ENCODE measurements around the gene PRSS8. TPM values are rescaled to one million over a fixed set of nuclear protein-coding genes. Genes with fewer than 3 reads are reported as not detected.
"Not testable (repeated sequence)": the region's sequence is repeated elsewhere in the genome, so short reads cannot be mapped to it uniquely, and the experiment has no call there.

Gene PRSS8
- total RNA-seq, 1 donor from 2014 or later: not detected

DNA sequence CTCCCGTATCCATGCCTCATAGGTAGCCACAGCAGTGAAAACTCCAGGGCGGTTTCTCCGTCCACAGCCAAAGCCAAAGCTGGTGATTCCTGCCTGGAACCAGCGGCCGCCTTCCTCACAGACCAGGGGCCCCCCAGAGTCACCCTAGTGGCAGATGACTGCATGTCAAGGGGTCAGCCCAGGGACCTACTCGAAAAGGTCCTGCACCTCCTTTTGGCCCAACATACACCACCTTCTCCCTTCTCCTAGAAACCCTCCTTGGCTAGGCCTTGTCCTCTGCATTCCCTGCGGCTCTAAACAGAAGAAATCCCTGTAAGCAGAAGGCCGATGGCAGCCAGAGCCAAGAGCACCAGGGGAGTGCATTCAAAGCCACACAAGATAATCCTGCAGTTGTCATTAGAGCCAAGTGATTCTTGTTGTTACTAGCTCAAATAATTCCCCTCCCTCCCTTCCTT is 8.2 kb upstream of the PRSS8 start:
- H3K27me3 Mint-ChIP-seq (ENCODE audit: low read depth): peaks cover 16% of the 10 kb centered on the region
- H3K27ac Mint-ChIP-seq (ENCODE audit: unreplicated experiment): peak overlapping the region; percentile 54
- H3K4me3 Mint-ChIP-seq (ENCODE audit: unreplicated experiment): peak overlapping the region; percentile 30
- H3K9me3 Mint-ChIP-seq (ENCODE audit: low read depth): no peaks in the 10 kb centered on the region
- no peak for DNase-seq (ENCODE audit: low spot score)
- no peaks in the 10 kb centered on the region for H3K36me3 Mint-ChIP-seq (ENCODE audit: low read depth)
- TF ChIP-seq, protein P1, sequence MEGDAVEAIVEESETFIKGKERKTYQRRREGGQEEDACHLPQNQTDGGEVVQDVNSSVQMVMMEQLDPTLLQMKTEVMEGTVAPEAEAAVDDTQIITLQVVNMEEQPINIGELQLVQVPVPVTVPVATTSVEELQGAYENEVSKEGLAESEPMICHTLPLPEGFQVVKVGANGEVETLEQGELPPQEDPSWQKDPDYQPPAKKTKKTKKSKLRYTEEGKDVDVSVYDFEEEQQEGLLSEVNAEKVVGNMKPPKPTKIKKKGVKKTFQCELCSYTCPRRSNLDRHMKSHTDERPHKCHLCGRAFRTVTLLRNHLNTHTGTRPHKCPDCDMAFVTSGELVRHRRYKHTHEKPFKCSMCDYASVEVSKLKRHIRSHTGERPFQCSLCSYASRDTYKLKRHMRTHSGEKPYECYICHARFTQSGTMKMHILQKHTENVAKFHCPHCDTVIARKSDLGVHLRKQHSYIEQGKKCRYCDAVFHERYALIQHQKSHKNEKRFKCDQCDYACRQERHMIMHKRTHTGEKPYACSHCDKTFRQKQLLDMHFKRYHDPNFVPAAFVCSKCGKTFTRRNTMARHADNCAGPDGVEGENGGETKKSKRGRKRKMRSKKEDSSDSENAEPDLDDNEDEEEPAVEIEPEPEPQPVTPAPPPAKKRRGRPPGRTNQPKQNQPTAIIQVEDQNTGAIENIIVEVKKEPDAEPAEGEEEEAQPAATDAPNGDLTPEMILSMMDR (IDR thresholded peaks at IDR 0.05): no peak
- peaks cover 18% of the 10 kb centered on the region for H3K4me1 Mint-ChIP-seq (ENCODE audit: low read depth)

GRCh38 chr16:31143011-31143693 is 7.6 kb upstream of the PRSS8 start:
- Mint-ChIP-seq H3K36me3 (ENCODE audit: low read depth) (no peaks in the 10 kb centered on the region), H3K27ac (ENCODE audit: unreplicated experiment) (no peak overlapping the region), H3K4me3 (ENCODE audit: unreplicated experiment) (peak overlapping the region; percentile 22), H3K4me1 (ENCODE audit: low read depth) (peaks cover 23% of the 10 kb centered on the region), H3K27me3 (ENCODE audit: low read depth) (peaks cover 14% of the 10 kb centered on the region), H3K9me3 (ENCODE audit: low read depth) (no peaks in the 10 kb centered on the region)
- TF ChIP-seq, protein P1 (IDR thresholded peaks at IDR 0.05): no peak
- DNase-seq (ENCODE audit: low spot score): no peak

DNA sequence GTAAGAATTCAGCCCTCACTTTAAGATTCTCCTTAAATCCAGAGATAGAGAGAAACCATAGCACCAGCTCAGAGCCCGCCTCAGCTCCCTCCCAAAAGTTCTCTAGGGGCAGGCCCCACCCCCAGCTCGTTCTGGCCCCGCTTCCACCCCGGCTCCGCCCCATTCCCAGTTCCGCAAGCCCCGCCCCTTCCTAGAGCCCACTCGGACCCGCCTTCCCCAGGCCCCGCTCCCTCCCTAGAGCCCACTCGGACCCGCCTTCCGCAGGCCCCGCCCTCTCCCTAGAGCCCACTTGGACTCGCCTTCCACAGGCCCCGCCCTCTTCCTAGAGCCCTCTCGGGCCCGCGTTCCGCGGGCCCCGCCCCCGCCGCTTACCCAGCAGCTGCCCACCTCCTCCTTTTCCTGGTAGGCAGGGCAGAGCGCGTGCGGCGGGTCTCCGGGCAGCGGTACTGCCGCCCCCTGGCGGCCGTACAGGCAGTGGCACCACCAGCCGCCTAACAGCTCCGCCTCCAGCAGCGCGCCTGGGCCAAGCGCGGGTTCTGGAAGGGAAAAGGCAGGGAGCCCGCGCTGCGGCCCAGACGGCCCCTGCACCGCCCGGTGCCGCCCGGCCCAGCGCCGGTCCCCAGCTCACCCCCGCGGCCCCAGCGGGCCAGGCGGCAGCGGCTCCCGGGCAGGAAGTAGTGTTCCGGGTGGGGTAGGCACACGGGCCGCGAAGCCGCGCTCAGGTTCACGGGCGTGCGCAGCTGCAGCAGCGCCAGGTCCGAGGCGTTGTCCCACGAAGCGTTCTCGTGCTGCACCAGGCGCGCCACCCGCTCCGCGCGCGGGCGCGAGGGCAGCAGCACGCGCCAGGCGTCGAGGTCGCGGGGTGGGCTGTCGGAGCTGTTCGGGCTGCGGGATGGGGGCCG is 6.8 kb upstream of the PRSS8 start:
- TF ChIP-seq, protein P1 (IDR thresholded peaks at IDR 0.05): peak; percentile 98
- peaks cover 23% of the 10 kb centered on the region for H3K4me1 Mint-ChIP-seq (ENCODE audit: low read depth)
- peaks cover 6% of the 10 kb centered on the region for H3K27me3 Mint-ChIP-seq (ENCODE audit: low read depth)
- H3K9me3 Mint-ChIP-seq (ENCODE audit: low read depth): no peaks in the 10 kb centered on the region
- no peaks in the 10 kb centered on the region for H3K36me3 Mint-ChIP-seq (ENCODE audit: low read depth)
- peak overlapping the region; percentile 64 for H3K4me3 Mint-ChIP-seq (ENCODE audit: unreplicated experiment)
- DNase-seq (ENCODE audit: low spot score): peak; percentile 99
- H3K27ac Mint-ChIP-seq (ENCODE audit: unreplicated experiment): peak overlapping the region; percentile 92

- Mint-ChIP-seq H3K27ac (ENCODE audit: unreplicated experiment) (peak overlapping the region; percentile 92), H3K9me3 (ENCODE audit: low read depth) (no peaks in the 10 kb centered on the region), H3K27me3 (ENCODE audit: low read depth) (peaks cover 3% of the 10 kb centered on the region), H3K4me1 (ENCODE audit: low read depth) (peaks cover 23% of the 10 kb centered on the region), H3K36me3 (ENCODE audit: low read depth) (no peaks in the 10 kb centered on the region), H3K4me3 (ENCODE audit: unreplicated experiment) (peak overlapping the region; percentile 64)
- no peak for DNase-seq (ENCODE audit: low spot score)
- TF ChIP-seq, protein P1 (IDR thresholded peaks at IDR 0.05): no peak
Measured at GRCh38 chr16:31141489-31142108, 6.1 kb upstream of the PRSS8 start.

DNA sequence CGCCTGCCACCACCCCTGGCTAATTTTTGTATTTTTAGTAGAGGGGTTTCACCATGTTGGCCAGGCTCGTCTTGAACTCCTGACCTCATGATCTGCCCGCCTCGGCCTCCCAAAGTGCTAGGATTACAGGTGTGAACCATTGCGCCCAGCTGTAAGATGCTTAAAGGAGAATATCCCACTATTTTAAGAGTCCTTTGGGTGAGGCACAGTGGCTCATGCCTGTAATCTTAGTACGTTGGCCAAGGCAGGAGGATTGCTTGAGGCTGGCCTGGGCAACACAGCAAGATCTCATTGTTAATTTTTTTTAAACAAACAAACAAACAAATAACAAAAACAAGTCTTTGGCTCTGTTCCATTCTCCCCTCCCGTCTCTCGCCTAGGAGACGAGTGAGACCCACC is 5.5 kb upstream of the PRSS8 start:
- H3K9me3 Mint-ChIP-seq (ENCODE audit: low read depth); H3K27me3 Mint-ChIP-seq (ENCODE audit: low read depth); DNase-seq (ENCODE audit: low spot score); H3K4me3 Mint-ChIP-seq (ENCODE audit: unreplicated experiment); H3K36me3 Mint-ChIP-seq (ENCODE audit: low read depth): not testable (repeated sequence)
- Mint-ChIP-seq H3K4me1 (ENCODE audit: low read depth) (peaks cover 23% of the 10 kb centered on the region), H3K27ac (ENCODE audit: unreplicated experiment) (peak overlapping the region; percentile 92)
